K562 (cell line): Measurements from ENCODE around the gene MAD1L1. TPM values are rescaled to one million over a fixed set of nuclear protein-coding genes. Genes with fewer than 3 reads are reported as not detected.

ENCODE experiments used
- ARID2 ChIP-seq: fragments of 450-650 bp; IDR thresholded peaks from 2 replicates; pipeline ENCODE4 v1.6.1; 2017; ENCODE audit warnings: antibody characterized with exemption, mild to moderate bottlenecking
- BRF1 ChIP-seq: IDR thresholded peaks from 3 replicates; pipeline ENCODE4 v1.6.1; 2011; ENCODE audit warnings: borderline replicate concordance, mild to moderate bottlenecking; ENCODE audit not compliant: insufficient read length; ENCODE audit errors: extremely low read depth
- CBFA2T3 ChIP-seq: fragments of 450-650 bp; IDR thresholded peaks from 2 replicates; pipeline ENCODE4 v1.6.1; 2017
- CGGBP1 ChIP-seq: fragments of 250-450 bp; sonication (Bioruptor Pico); IDR thresholded peaks from 2 replicates; pipeline ENCODE4 v1.9.0; 2021; ENCODE audit warnings: mild to moderate bottlenecking
- GTF2A2 ChIP-seq: IDR thresholded peaks from 2 replicates; pipeline ENCODE4 v1.6.1; 2016; ENCODE audit warnings: mild to moderate bottlenecking, missing genetic modification characterization, missing compliant biosample characterization
- MCM2 ChIP-seq: fragments of 450-650 bp; IDR thresholded peaks from 2 replicates; pipeline ENCODE4 v1.6.1; 2017; ENCODE audit warnings: low read depth, mild to moderate bottlenecking
- NFXL1 ChIP-seq: fragments of 450-650 bp; formaldehyde crosslinking; IDR thresholded peaks from 2 replicates; pipeline ENCODE4 v1.4.0; 2021; ENCODE audit warnings: mild to moderate bottlenecking
- RBM14 ChIP-seq: fragments of 200-400 bp; formaldehyde crosslinking; IDR thresholded peaks from 2 replicates; pipeline ENCODE4 v1.6.1; 2018; ENCODE audit warnings: low read depth, mild to moderate bottlenecking, low read length, moderate library complexity, borderline replicate concordance; ENCODE audit not compliant: insufficient read depth
- SMARCE1 ChIP-seq: fragments of 450-650 bp; IDR thresholded peaks from 2 replicates; pipeline ENCODE4 v1.7.1; 2016; ENCODE audit warnings: mild to moderate bottlenecking
- ZC3H4 ChIP-seq: sonication (generic); formaldehyde crosslinking; IDR thresholded peaks from 2 replicates; pipeline ENCODE4 v1.9.0; 2021; ENCODE audit warnings: missing genetic modification reagents, borderline replicate concordance
- ZFP36 ChIP-seq: fragments of 150-350 bp; IDR thresholded peaks from 2 replicates; pipeline ENCODE4 v1.6.1; 2018; ENCODE audit warnings: low read length, low read depth; ENCODE audit not compliant: partially characterized antibody
- ZFPM2 ChIP-seq: fragments of 250-450 bp; sonication (Bioruptor Pico); IDR thresholded peaks from 2 replicates; pipeline ENCODE4 v1.5.1; 2022; ENCODE audit warnings: mild to moderate bottlenecking
- ZKSCAN8 ChIP-seq: fragments of 200-800 bp; sonication (Bioruptor generic); IDR thresholded peaks from 2 replicates; pipeline ENCODE4 v1.6.1; 2016; ENCODE audit warnings: missing genetic modification characterization, missing compliant biosample characterization
- ZNF133 ChIP-seq: fragments of 250-450 bp; sonication (Bioruptor Pico); IDR thresholded peaks from 2 replicates; pipeline ENCODE4 v1.4.0; 2020; ENCODE audit warnings: mild to moderate bottlenecking
- ZNF41 ChIP-seq: fragments of 250-450 bp; sonication (Bioruptor Pico); conservative IDR thresholded peaks from 2 replicates; pipeline ENCODE4 v1.4.0; 2020; ENCODE audit warnings: mild to moderate bottlenecking
- ZNF444 ChIP-seq: fragments of 250-450 bp; sonication (Bioruptor Pico); IDR thresholded peaks from 2 replicates; pipeline ENCODE4 v1.4.0; 2020; ENCODE audit warnings: mild to moderate bottlenecking, moderate library complexity
- polyA plus RNA-seq, 8 experiments: library from polyadenylated mRNA; depleted of rRNA in 4 of 8; stranded (reverse) in 5 of 8; unstranded in 3 of 8; fragments of >200 nt; fragmentation: Nextera tagmentation in 2 of 8; fragmentation: Illumina TruSeq in 1 of 8; extraction: Ambion mirVana in 2 of 8; extraction: Trizol in 1 of 8; gene quantifications; 2 replicates each; pipeline versions ENCODE4 v1.2.1 to v1.2.3, GENCODE V29; 2011 to 2014; ENCODE audit warnings: inconsistent platforms in 1 of 8, missing spikeins in 1 of 8
- total RNA-seq, 7 experiments: library from RNA; depleted of rRNA in 6 of 7; stranded (reverse); fragments of >200 nt in 6 of 7; fragmentation: Illumina TruSeq in 2 of 7; extraction: Trizol in 2 of 7; gene quantifications; 2 replicates each; pipeline versions ENCODE4 v1.2.1 to v1.2.3, GENCODE V29; 2011 to 2021; ENCODE audit warnings: low replicate concordance in 1 of 7
- TF ChIP-seq, protein P1 (sequence below), 3 experiments: fragments of 200-800 bp in 1 of 3; sonication (Bioruptor generic) in 1 of 3; sonication (generic) in 1 of 3; formaldehyde crosslinking in 1 of 3; IDR thresholded peaks; 2 replicates each; pipeline versions ENCODE4 v1.6.1 to v1.8.0; 2016 to 2022; ENCODE audit warnings: mild to moderate bottlenecking in 2 of 3, missing compliant biosample characterization in 2 of 3, missing genetic modification characterization in 2 of 3, missing genetic modification reagents in 1 of 3
- TF ChIP-seq, protein P2 (sequence below): IDR thresholded peaks from 2 replicates; pipeline ENCODE4 v1.6.1; 2011; ENCODE audit not compliant: insufficient read length; ENCODE audit errors: extremely low read depth
- TF ChIP-seq, protein P3 (sequence below), 2 experiments: fragments of 450-650 bp in 1 of 2; sonication (generic) in 1 of 2; formaldehyde crosslinking in 1 of 2; IDR thresholded peaks; 2 replicates each; pipeline versions ENCODE4 v1.7.1 to v1.9.0; 2016 to 2022; ENCODE audit warnings: inconsistent platforms in 1 of 2, mild to moderate bottlenecking in 1 of 2, missing genetic modification reagents in 1 of 2

MAD1L1 gene
- total and polyA plus RNA-seq, 9 of the 15 experiments (the other 6 are each of a cell fraction or from before 2014, with no cell fraction given): 1.7 to 89.7 (median 18.0) TPM

- TF ChIP-seq, protein P1, sequence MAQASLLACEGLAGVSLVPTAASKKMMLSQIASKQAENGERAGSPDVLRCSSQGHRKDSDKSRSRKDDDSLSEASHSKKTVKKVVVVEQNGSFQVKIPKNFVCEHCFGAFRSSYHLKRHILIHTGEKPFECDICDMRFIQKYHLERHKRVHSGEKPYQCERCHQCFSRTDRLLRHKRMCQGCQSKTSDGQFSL (CRISPR knock-in tag; IDR thresholded peaks at IDR 0.05): peak; percentile 87
- TF ChIP-seq, protein P1 (tag; IDR thresholded peaks at IDR 0.05): peak in 1 of 2 experiments; percentile 83; a peak in 2 of 4 replicates
- TF ChIP-seq CBFA2T3 (no peak), MCM2 (no peak), SMARCE1 (no peak), ZNF133 (CRISPR knock-in tag) (no peak), ZNF41 (no peak), ZNF444 (no peak), ZC3H4 (CRISPR knock-in tag) (no peak), RBM14 (no peak), BRF1 (no peak), CGGBP1 (CRISPR knock-in tag) (no peak), ARID2 (no peak), ZKSCAN8 (CRISPR knock-in tag) (no peak), NFXL1 (CRISPR knock-in tag) (no peak), ZFP36 (no peak), GTF2A2 (no peak), ZFPM2 (CRISPR knock-in tag) (no peak)
- TF ChIP-seq, protein P2, sequence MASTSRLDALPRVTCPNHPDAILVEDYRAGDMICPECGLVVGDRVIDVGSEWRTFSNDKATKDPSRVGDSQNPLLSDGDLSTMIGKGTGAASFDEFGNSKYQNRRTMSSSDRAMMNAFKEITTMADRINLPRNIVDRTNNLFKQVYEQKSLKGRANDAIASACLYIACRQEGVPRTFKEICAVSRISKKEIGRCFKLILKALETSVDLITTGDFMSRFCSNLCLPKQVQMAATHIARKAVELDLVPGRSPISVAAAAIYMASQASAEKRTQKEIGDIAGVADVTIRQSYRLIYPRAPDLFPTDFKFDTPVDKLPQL: no peak
- TF ChIP-seq, protein P3, sequence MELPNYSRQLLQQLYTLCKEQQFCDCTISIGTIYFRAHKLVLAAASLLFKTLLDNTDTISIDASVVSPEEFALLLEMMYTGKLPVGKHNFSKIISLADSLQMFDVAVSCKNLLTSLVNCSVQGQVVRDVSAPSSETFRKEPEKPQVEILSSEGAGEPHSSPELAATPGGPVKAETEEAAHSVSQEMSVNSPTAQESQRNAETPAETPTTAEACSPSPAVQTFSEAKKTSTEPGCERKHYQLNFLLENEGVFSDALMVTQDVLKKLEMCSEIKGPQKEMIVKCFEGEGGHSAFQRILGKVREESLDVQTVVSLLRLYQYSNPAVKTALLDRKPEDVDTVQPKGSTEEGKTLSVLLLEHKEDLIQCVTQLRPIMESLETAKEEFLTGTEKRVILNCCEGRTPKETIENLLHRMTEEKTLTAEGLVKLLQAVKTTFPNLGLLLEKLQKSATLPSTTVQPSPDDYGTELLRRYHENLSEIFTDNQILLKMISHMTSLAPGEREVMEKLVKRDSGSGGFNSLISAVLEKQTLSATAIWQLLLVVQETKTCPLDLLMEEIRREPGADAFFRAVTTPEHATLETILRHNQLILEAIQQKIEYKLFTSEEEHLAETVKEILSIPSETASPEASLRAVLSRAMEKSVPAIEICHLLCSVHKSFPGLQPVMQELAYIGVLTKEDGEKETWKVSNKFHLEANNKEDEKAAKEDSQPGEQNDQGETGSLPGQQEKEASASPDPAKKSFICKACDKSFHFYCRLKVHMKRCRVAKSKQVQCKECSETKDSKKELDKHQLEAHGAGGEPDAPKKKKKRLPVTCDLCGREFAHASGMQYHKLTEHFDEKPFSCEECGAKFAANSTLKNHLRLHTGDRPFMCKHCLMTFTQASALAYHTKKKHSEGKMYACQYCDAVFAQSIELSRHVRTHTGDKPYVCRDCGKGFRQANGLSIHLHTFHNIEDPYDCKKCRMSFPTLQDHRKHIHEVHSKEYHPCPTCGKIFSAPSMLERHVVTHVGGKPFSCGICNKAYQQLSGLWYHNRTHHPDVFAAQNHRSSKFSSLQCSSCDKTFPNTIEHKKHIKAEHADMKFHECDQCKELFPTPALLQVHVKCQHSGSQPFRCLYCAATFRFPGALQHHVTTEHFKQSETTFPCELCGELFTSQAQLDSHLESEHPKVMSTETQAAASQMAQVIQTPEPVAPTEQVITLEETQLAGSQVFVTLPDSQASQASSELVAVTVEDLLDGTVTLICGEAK (IDR thresholded peaks at IDR 0.05): no peak
- TF ChIP-seq, protein P3 (CRISPR knock-in tag; IDR thresholded peaks at IDR 0.05): no peak
Observed at GRCh38 chr7:2019461-2019710, 213.4 kb downstream of the MAD1L1 start (continued).
